IMR-90 (cell line): ENCODE results near the gene ELP6. TPM values are rescaled to one million over a fixed set of nuclear protein-coding genes. Genes with fewer than 3 reads are reported as not detected.

Experiments used
- ATAC-seq: fragments of 200-7000 bp; cut with Tn5 transposase; 2 replicates; pipeline ENCODE4 v1.9.1; 2020; ENCODE audit warnings: low read depth, mild to moderate bottlenecking, moderate library complexity
- BruUV-seq: library from RNA; stranded (reverse); fragments of 400-500 nt; replicated peaks from 2 replicates; lab custom pipeline; 2021; lab: Mats Ljungman, UMichigan
- CTCF ChIA-PET: fragments of 300-600 bp; formaldehyde crosslinking; extraction: SDS; loops from one replicate; lab custom pipeline; 2021; ENCODE audit warnings: antibody characterized with exemption; lab: Yijun Ruan, JAX
- POLR2A ChIA-PET: fragments of 300-600 bp; sonication (Branson Sonifier 250); formaldehyde crosslinking; loops from one replicate; lab custom pipeline; 2022; ENCODE audit warnings: antibody characterized with exemption; ENCODE audit not compliant: unreplicated experiment; lab: Charles Lee
- DNase-seq: peaks from one replicate; pipeline ENCODE4 v3.0.0; 2013
- H2AFZ ChIP-seq: replicated peaks from 2 replicates; pipeline ENCODE3; 2013; ENCODE audit warnings: low read length, mild to moderate bottlenecking; ENCODE audit not compliant: poor library complexity
- H2AK5ac ChIP-seq: 2 replicates; pipeline ENCODE4 v1.6.1; 2013; ENCODE audit warnings: low read depth, low read length, inconsistent platforms
- H2AK9ac ChIP-seq: replicated peaks from 2 replicates; pipeline ENCODE3; 2013; ENCODE audit warnings: mild to moderate bottlenecking, low read depth, low read length, moderate library complexity; ENCODE audit not compliant: poor library complexity
- H2BK120ac ChIP-seq: 2 replicates; pipeline ENCODE4 v1.6.1; 2013; ENCODE audit warnings: low read depth, low read length, inconsistent platforms
- H2BK15ac ChIP-seq: 3 replicates; pipeline ENCODE4 v1.6.1; 2013; ENCODE audit warnings: low read depth, low read length, inconsistent platforms
- H2BK20ac ChIP-seq: 2 replicates; pipeline ENCODE4 v1.6.1; 2013; ENCODE audit warnings: low read depth, mild to moderate bottlenecking, inconsistent platforms, low read length, moderate library complexity
- H2BK5ac ChIP-seq: 2 replicates; pipeline ENCODE4 v1.6.1; 2013; ENCODE audit warnings: mild to moderate bottlenecking, low read depth, low read length, inconsistent platforms; ENCODE audit not compliant: poor library complexity, severe bottlenecking
- H3K14ac ChIP-seq: replicated peaks from 2 replicates; pipeline ENCODE4 v1.6.1; 2013; ENCODE audit warnings: low read depth, low read length, inconsistent platforms
- H3K18ac ChIP-seq: 2 replicates; pipeline ENCODE4 v1.6.1; 2013; ENCODE audit warnings: low read depth, low read length, control low read depth
- H3K23ac ChIP-seq: 2 replicates; pipeline ENCODE4 v1.6.1; 2013; ENCODE audit warnings: low read depth, low read length, inconsistent platforms
- H3K27ac ChIP-seq: 2 replicates; pipeline ENCODE4 v1.5.1; 2013; ENCODE audit warnings: mild to moderate bottlenecking, control low read depth, low read length; ENCODE audit not compliant: insufficient read depth
- H3K27me3 ChIP-seq: 2 replicates; pipeline ENCODE4 v1.6.1; 2013; ENCODE audit warnings: low read length; ENCODE audit not compliant: control insufficient read depth, insufficient read depth
- H3K36me3 ChIP-seq: 2 replicates; pipeline ENCODE4 v1.6.1; 2013; ENCODE audit warnings: low read length, mixed read lengths; ENCODE audit not compliant: control insufficient read depth, insufficient read depth
- H3K4ac ChIP-seq: 2 replicates; pipeline ENCODE4 v1.6.1; 2013; ENCODE audit warnings: low read depth, low read length, inconsistent platforms
- H3K4me1 ChIP-seq: 2 replicates; pipeline ENCODE4 v1.6.1; 2013; ENCODE audit warnings: low read length, mixed read lengths; ENCODE audit not compliant: control insufficient read depth, insufficient read depth
- H3K4me2 ChIP-seq: 2 replicates; pipeline ENCODE4 v1.6.1; 2013; ENCODE audit warnings: low read depth, mild to moderate bottlenecking, control low read depth, low read length, moderate library complexity
- H3K4me3 ChIP-seq: 2 replicates; pipeline ENCODE4 v1.5.1; 2013; ENCODE audit warnings: low read depth, mild to moderate bottlenecking, control low read depth, low read length, moderate library complexity; ENCODE audit not compliant: insufficient read depth
- H3K56ac ChIP-seq: 2 replicates; pipeline ENCODE4 v1.6.1; 2013; ENCODE audit warnings: low read length, inconsistent platforms; ENCODE audit not compliant: insufficient read depth; ENCODE audit errors: extremely low read depth
- H3K79me1 ChIP-seq, 2 experiments: 2 replicates each; pipeline ENCODE4 v1.6.1; 2013; ENCODE audit warnings: low read length in 2 of 2, inconsistent platforms in 1 of 2, low read depth in 1 of 2
- H3K9ac ChIP-seq: 2 replicates; pipeline ENCODE4 v1.6.1; 2013; ENCODE audit warnings: low read depth, low read length, control low read depth
- H3K9me1 ChIP-seq: 2 replicates; pipeline ENCODE4 v1.6.1; 2013; ENCODE audit warnings: low read length, inconsistent platforms; ENCODE audit not compliant: insufficient read depth
- H3K9me3 ChIP-seq: 2 replicates; pipeline ENCODE4 v1.6.1; 2013; ENCODE audit warnings: low read length; ENCODE audit not compliant: control insufficient read depth, insufficient read depth
- H4K20me1 ChIP-seq: 2 replicates; pipeline ENCODE4 v1.6.1; 2013; ENCODE audit warnings: low read length, inconsistent platforms; ENCODE audit not compliant: insufficient read depth
- H4K5ac ChIP-seq: 2 replicates; pipeline ENCODE4 v1.6.1; 2013; ENCODE audit warnings: mild to moderate bottlenecking, low read depth, low read length, control low read depth
- H4K8ac ChIP-seq, 2 experiments: 2 replicates each; pipeline ENCODE4 v1.6.1; 2013; ENCODE audit warnings: low read depth in 2 of 2, low read length in 2 of 2, control low read depth in 1 of 2, inconsistent platforms in 1 of 2
- H4K91ac ChIP-seq: 2 replicates; pipeline ENCODE4 v1.6.1; 2013; ENCODE audit warnings: low read depth, low read length, inconsistent platforms; ENCODE audit not compliant: insufficient read depth
- BHLHE40 ChIP-seq: fragments of 150-350 bp; IDR thresholded peaks from 2 replicates; pipeline ENCODE4 v1.6.1; 2016; ENCODE audit warnings: mild to moderate bottlenecking, low read depth, low read length
- CHD1 ChIP-seq: IDR thresholded peaks from 2 replicates; pipeline ENCODE4 v1.6.1; 2012; ENCODE audit warnings: low read depth, low read length, improper control_type of control experiment
- FOS ChIP-seq: fragments of 150-350 bp; IDR thresholded peaks from 2 replicates; pipeline ENCODE4 v1.6.1; 2016; ENCODE audit warnings: low read depth, low read length
- MAFK ChIP-seq: IDR thresholded peaks from 2 replicates; pipeline ENCODE4 v1.6.1; 2012; ENCODE audit warnings: low read depth, low read length, improper control_type of control experiment
- MXI1 ChIP-seq: IDR thresholded peaks from 2 replicates; pipeline ENCODE4 v1.6.1; 2012; ENCODE audit warnings: low read depth, mild to moderate bottlenecking, low read length, moderate library complexity, borderline replicate concordance
- NFE2L2 ChIP-seq: fragments of 150-350 bp; IDR thresholded peaks from 2 replicates; pipeline ENCODE4 v1.6.1; 2016; ENCODE audit warnings: low read depth, mild to moderate bottlenecking, low read length
- POLR2A ChIP-seq: IDR thresholded peaks from 2 replicates; pipeline ENCODE4 v1.6.1; 2012; ENCODE audit warnings: mild to moderate bottlenecking, low read depth, low read length
- RAD21 ChIP-seq: IDR thresholded peaks from 2 replicates; pipeline ENCODE4 v1.6.1; 2012; ENCODE audit warnings: low read length, improper control_type of control experiment
- RCOR1 ChIP-seq: IDR thresholded peaks from 2 replicates; pipeline ENCODE4 v1.6.1; 2012; ENCODE audit warnings: mild to moderate bottlenecking, low read length, improper control_type of control experiment; ENCODE audit not compliant: insufficient replicate concordance
- RFX5 ChIP-seq: IDR thresholded peaks from 2 replicates; pipeline ENCODE4 v1.8.0; 2012; ENCODE audit warnings: low read depth, mild to moderate bottlenecking, low read length, moderate library complexity
- WGBS, 2 experiments: methylation state at CpG; one replicate each; pipeline versions ENCODE4 v1.1.5 to v1.1.7; 2013; ENCODE audit warnings: missing lambda C conversion rate in 2 of 2; ENCODE audit not compliant: insufficient read length in 1 of 2; ENCODE audit errors: extremely low coverage in 2 of 2; 5-methylcytosine and 5-hydroxymethylcytosine counted together
- dilution Hi-C: fragments of 300-500 bp; cut with HindIII; formaldehyde crosslinking; loops from one replicate; pipeline ENCODE4 v1.14.3; 2018; ENCODE audit warnings: low sequenced_read_pairs; ENCODE audit not compliant: unreplicated experiment
- in situ Hi-C: fragments of 300-500 bp; cut with MboI; formaldehyde crosslinking; loops from 3 replicates; pipeline ENCODE4 v1.14.3; 2019; ENCODE audit warnings: low sequenced_read_pairs, inconsistent platforms, mixed read lengths
- intact Hi-C: fragments of 100-400 bp; cut with micrococcal nuclease; formaldehyde crosslinking; loops from 2 replicates; pipeline ENCODE4 v1.10.0; 2022
- polyA plus RNA-seq, 3 experiments: library from polyadenylated mRNA; depleted of rRNA; stranded (reverse); fragments of >200 nt; gene quantifications; 2 replicates each; pipeline ENCODE4 v1.2.3, GENCODE V29; 2012; ENCODE audit warnings: low replicate concordance in 1 of 3
- total RNA-seq: library from RNA; depleted of rRNA; stranded (reverse); fragments of >200 nt; gene quantifications from 2 replicates; pipeline ENCODE4 v1.2.3, GENCODE V29; 2012
- TF ChIP-seq, protein P1 (sequence below): fragments of 150-350 bp; IDR thresholded peaks from 2 replicates; pipeline ENCODE4 v1.6.1; 2016; ENCODE audit warnings: low read depth, mild to moderate bottlenecking, low read length, moderate library complexity, borderline replicate concordance
- TF ChIP-seq, protein P2 (sequence below): fragments of 150-350 bp; IDR thresholded peaks from 2 replicates; pipeline ENCODE4 v1.6.1; 2017; ENCODE audit warnings: mild to moderate bottlenecking, antibody characterized with exemption, low read length, low read depth

ELP6 gene
- total and polyA plus RNA-seq, 2 of the 4 experiments (the other 2 are of a cell fraction): 31.4 to 44.9 TPM

DNA sequence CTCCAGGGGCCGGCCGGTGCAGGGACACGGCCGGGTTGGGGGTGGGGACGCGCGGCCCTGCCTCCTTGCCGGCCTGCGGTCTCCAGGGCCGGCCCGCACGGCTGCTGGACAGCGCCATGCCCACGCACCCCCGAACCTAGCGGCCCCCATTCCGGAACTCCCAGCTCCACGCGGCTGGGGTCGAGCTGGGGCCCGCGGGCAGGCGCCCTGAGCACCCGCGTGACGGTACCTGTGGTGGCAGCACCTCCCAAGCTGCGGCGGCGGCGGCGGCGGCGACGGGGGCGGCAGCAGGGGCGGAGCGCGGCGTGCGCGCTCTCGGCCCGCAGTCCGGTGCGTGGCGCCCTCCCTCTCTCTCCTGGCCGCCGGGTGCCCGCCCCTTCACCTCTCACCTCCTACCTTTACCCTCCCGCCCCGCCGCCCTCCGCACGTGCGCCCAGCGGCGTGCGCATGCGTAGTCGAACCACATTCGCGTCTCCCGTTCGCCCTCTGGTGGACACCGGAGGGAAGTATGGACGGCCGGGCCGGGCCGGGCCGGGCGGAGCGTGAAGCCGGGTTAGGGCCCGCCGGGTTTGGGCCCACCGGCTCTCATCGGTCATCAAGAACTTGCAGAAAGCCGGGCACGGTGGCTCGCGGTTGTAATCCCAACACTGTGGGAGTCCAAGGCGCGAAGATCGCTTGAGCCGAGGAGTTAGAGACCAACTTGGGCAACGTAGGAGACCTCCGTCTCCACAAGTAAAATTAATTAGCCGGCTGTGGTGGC, 37.8 kb downstream of the ELP6 start, which contains the start of gene SCAP (continued):
- TF ChIP-seq BHLHE40 (peak; percentile 100), MAFK (no peak), RCOR1 (no peak)

DNA sequence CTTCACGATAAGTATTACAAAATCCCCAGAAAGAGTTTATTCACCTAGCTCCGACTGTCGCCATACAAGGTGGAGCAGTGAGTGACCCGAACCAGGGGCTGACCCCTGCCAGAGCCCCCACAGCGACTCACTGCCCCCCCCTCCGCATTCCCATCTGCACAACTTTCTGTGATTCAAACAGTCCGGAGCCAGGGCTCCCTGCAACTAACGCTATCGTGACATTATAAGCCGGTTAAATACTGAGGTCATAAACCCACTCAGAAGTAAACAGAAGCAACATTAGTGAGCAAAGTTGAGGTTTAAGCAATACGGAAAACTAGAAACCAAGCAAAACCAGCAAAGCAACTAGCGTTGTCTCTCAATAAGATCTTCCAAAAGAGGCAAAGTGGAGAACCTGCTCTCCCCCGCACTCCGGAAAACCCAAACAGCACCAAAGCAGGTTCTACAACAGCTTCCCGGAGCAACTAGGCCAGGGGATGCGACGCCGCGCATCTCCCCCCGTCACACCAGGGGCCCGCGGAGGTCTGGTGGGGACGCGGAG, 38.4 kb downstream of the ELP6 start:
- peak; percentile 22 for ATAC-seq
- peak overlapping the region in 1 of 2 experiments; percentile 37; a peak in 1 of 4 replicates for H4K8ac ChIP-seq
- H2BK20ac ChIP-seq: no peak overlapping the region
- no peak overlapping the region for H3K4ac ChIP-seq
- H2AK9ac ChIP-seq: no peak overlapping the region
- peaks cover 3% of the 10 kb centered on the region; the same call in 1 of the 2 replicates for H3K9me1 ChIP-seq
- H3K9ac ChIP-seq: peak overlapping the region; percentile 57
- H3K27ac ChIP-seq: peak overlapping the region; percentile 40
- peak overlapping the region; percentile 39; the same call in 1 of the 2 replicates for H3K56ac ChIP-seq
- no peak overlapping the region for H2BK120ac ChIP-seq
- H3K9me3 ChIP-seq: no peaks in the 10 kb centered on the region
- H3K18ac ChIP-seq: no peak overlapping the region
- ChIA-PET CTCF (interaction anchor here (0.9 to 1.0 kb wide), 2 partner anchors 50 to 54 kb away, joined by 3 read pairs; no protein-coding TSS in a partner anchor), POLR2A (no interaction called here)
- H2BK5ac ChIP-seq: peak overlapping the region; percentile 12
- no peak overlapping the region for H4K91ac ChIP-seq
- H2AK5ac ChIP-seq: 0 out of 2 replicates have a peak overlapping the region, but pooled peaks have one; percentile 1
- H4K5ac ChIP-seq: no peak overlapping the region
- peaks cover 2% of the 10 kb centered on the region; the same call in 1 of the 2 replicates for H3K4me1 ChIP-seq
- H3K4me2 ChIP-seq: peak overlapping the region; percentile 62
- peak overlapping the region; percentile 98 for H2AFZ ChIP-seq
- BruUV-seq: no TSS peak
- H3K14ac ChIP-seq: peak overlapping the region; percentile 64
- 0% methylated on average over 6 of the region's 24 CpGs; no CpG with 5 or more reads in 1 of the 2 experiments for WGBS, 2 experiments
- H3K4me3 ChIP-seq: peak overlapping the region; percentile 85
- dilution Hi-C loops: no loop called here
- 0 out of 2 replicates have a peak overlapping the region, but pooled peaks have one; percentile 58 for H3K23ac ChIP-seq
- in situ Hi-C loops: loop anchor here (5.0 kb wide), 1 partner anchor 53 kb away; no protein-coding TSS in a partner anchor
- no peaks in the 10 kb centered on the region for H3K36me3 ChIP-seq
- peaks cover 15% of the 10 kb centered on the region; the same call in 1 of the 2 replicates for H4K20me1 ChIP-seq
- peak; percentile 32 for DNase-seq
- intact Hi-C loops: loop anchor here (1.0 kb wide), 2 partner anchors 37 to 54 kb away; no protein-coding TSS in a partner anchor
- no peak overlapping the region for H2BK15ac ChIP-seq
- H3K79me1 ChIP-seq: peaks cover 5 to 38% of the 10 kb centered on the region in 2 experiments
- H3K27me3 ChIP-seq: no peaks in the 10 kb centered on the region
- TF ChIP-seq RAD21: no peak
- TF ChIP-seq RFX5: no peak
- TF ChIP-seq FOS: no peak
- TF ChIP-seq, protein P1, sequence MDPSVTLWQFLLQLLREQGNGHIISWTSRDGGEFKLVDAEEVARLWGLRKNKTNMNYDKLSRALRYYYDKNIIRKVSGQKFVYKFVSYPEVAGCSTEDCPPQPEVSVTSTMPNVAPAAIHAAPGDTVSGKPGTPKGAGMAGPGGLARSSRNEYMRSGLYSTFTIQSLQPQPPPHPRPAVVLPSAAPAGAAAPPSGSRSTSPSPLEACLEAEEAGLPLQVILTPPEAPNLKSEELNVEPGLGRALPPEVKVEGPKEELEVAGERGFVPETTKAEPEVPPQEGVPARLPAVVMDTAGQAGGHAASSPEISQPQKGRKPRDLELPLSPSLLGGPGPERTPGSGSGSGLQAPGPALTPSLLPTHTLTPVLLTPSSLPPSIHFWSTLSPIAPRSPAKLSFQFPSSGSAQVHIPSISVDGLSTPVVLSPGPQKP: no peak
- no peak for TF ChIP-seq NFE2L2
- TF ChIP-seq BHLHE40: no peak
- TF ChIP-seq, protein P2, sequence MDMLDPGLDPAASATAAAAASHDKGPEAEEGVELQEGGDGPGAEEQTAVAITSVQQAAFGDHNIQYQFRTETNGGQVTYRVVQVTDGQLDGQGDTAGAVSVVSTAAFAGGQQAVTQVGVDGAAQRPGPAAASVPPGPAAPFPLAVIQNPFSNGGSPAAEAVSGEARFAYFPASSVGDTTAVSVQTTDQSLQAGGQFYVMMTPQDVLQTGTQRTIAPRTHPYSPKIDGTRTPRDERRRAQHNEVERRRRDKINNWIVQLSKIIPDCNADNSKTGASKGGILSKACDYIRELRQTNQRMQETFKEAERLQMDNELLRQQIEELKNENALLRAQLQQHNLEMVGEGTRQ: no peak
- no peak for TF ChIP-seq MXI1
- TF ChIP-seq RCOR1: no peak
- no peak for TF ChIP-seq CHD1
- TF ChIP-seq POLR2A: no peak
